Measurements from ENCODE around the gene CDK5R2. TPM values are rescaled to one million over a fixed set of nuclear protein-coding genes. Genes with fewer than 3 reads are reported as not detected.

Gene CDK5R2
- polyA plus RNA-seq, 1 donor (not counting 4 experiments of a cell fraction or from before 2014, with no cell fraction given): not detected

DNA sequence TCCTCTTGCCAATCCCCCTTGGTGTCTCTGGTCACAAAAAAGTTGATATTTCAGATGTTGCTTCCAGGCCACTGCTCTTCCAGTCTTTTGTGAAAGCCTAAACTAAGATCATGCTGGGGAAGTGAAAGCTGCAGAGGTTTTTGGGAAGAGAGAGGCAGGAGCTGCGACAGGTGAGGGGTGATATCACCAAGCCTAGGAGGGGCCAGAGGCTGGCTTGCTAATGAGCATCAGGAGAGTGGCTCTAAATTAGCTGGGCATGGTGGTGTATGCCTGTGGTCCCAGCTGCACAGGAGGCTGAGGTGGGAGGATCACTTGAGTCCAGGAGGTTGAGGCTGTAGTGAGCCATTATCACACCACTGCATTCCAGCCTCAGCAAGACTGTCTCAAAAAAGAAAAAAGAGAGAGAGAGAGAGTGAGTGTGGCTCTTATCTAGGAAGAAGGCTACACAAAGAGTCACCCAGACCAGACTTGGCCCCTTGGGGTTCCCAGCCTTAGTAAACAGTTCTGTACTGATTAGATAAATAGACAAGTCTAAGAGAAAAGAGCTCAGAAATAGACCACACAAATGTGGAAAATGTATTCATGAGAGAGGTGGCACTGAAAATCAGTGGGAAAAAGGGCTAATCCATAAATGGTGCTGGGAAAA lies 14.6 kb upstream of the CDK5R2 start:
- H3K4me2 ChIP-seq (ENCODE audit: control insufficient read depth, extremely low read depth, insufficient read depth, low read depth, low read length): no peak overlapping the region
- no peaks in the 10 kb centered on the region for H3K4me1 ChIP-seq (ENCODE audit: control insufficient read depth, extremely low read depth, insufficient read depth, low read length)
- H3K36me3 ChIP-seq (ENCODE audit: control insufficient read depth in 2 of 2, extremely low read depth in 1 of 2, insufficient read depth in 2 of 2, low read length in 2 of 2): no peaks in the 10 kb centered on the region
- DNase-seq (ENCODE audit: low read depth, low spot score) (no peak), FAIRE-seq (no peak)
- H3K27ac ChIP-seq (ENCODE audit: control insufficient read depth, insufficient read depth, low read length): no peak overlapping the region
- H4K20me1 ChIP-seq (ENCODE audit: control insufficient read depth, extremely low read depth, insufficient read depth, low read length): no peaks in the 10 kb centered on the region
- no peak overlapping the region for H2AFZ ChIP-seq (ENCODE audit: control insufficient read depth, low read length)
- H3K79me2 ChIP-seq (ENCODE audit: control insufficient read depth, insufficient read depth, low read length): no peaks in the 10 kb centered on the region
- no peak for TF ChIP-seq EZH2 (IDR thresholded peaks at IDR 0.05; ENCODE audit: low read length)
- TF ChIP-seq, protein P1, sequence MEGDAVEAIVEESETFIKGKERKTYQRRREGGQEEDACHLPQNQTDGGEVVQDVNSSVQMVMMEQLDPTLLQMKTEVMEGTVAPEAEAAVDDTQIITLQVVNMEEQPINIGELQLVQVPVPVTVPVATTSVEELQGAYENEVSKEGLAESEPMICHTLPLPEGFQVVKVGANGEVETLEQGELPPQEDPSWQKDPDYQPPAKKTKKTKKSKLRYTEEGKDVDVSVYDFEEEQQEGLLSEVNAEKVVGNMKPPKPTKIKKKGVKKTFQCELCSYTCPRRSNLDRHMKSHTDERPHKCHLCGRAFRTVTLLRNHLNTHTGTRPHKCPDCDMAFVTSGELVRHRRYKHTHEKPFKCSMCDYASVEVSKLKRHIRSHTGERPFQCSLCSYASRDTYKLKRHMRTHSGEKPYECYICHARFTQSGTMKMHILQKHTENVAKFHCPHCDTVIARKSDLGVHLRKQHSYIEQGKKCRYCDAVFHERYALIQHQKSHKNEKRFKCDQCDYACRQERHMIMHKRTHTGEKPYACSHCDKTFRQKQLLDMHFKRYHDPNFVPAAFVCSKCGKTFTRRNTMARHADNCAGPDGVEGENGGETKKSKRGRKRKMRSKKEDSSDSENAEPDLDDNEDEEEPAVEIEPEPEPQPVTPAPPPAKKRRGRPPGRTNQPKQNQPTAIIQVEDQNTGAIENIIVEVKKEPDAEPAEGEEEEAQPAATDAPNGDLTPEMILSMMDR (optimal IDR thresholded peaks at IDR 0.05 in 1 of 3, IDR thresholded peaks at IDR 0.05 in 1 of 3, conservative IDR thresholded peaks at IDR 0.05 in 1 of 3; ENCODE audit: extremely low read depth in 1 of 3, insufficient read depth in 2 of 3, low read length in 3 of 3): no peak
- no peak overlapping the region for H3K9ac ChIP-seq (ENCODE audit: control insufficient read depth, extremely low read depth, insufficient read depth, low read length)
- H3K9me1 ChIP-seq (ENCODE audit: control insufficient read depth, extremely low read depth, insufficient read depth, low read length): no peaks in the 10 kb centered on the region
- H3K4me3 ChIP-seq (ENCODE audit: control insufficient read depth in 2 of 3, extremely low read depth in 1 of 3, insufficient read depth in 2 of 3, low read depth in 1 of 3, low read length in 3 of 3): no peak overlapping the region
- peaks cover 16% of the 10 kb centered on the region for H3K27me3 ChIP-seq (ENCODE audit: control insufficient read depth, extremely low read depth, insufficient read depth, low read length)
- dilution Hi-C loops (cut with MboI; ENCODE audit: extremely low pct_ligation_motif_present, low sequenced_read_pairs): no loop called here
- H3K9me3 ChIP-seq (ENCODE audit: control insufficient read depth, low read depth, low read length): no peaks in the 10 kb centered on the region

DNA sequence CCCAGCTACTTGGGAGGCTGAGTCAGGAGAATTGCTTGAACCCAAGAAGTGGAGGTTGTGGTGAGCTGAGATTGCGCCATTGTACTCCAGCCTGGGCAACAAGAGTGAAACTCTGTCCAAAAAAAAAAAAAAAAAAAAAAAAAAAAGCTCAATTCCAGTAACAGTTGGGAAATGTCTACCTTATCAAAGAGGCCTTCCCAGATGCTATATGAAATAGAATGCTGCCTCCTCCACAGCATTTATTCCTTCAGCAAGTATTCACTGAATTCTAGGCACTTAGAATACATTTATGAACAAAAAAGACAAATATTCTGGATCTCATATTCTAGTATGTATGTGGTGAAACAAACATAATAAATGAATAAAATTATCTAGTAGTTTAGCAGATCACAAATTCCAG lies 12.8 kb upstream of the CDK5R2 start:
- H3K79me2 ChIP-seq (ENCODE audit: control insufficient read depth, insufficient read depth, low read length): no peaks in the 10 kb centered on the region
- dilution Hi-C loops (cut with MboI; ENCODE audit: extremely low pct_ligation_motif_present, low sequenced_read_pairs): no loop called here
- no peaks in the 10 kb centered on the region for H4K20me1 ChIP-seq (ENCODE audit: control insufficient read depth, extremely low read depth, insufficient read depth, low read length)
- H3K4me1 ChIP-seq (ENCODE audit: control insufficient read depth, extremely low read depth, insufficient read depth, low read length): no peaks in the 10 kb centered on the region
- no peaks in the 10 kb centered on the region for H3K9me1 ChIP-seq (ENCODE audit: control insufficient read depth, extremely low read depth, insufficient read depth, low read length)
- H2AFZ ChIP-seq (ENCODE audit: control insufficient read depth, low read length): no peak overlapping the region
- DNase-seq (ENCODE audit: low read depth, low spot score) (no peak), FAIRE-seq (no peak)
- no peaks in the 10 kb centered on the region for H3K36me3 ChIP-seq (ENCODE audit: control insufficient read depth in 2 of 2, extremely low read depth in 1 of 2, insufficient read depth in 2 of 2, low read length in 2 of 2)
- H3K9ac ChIP-seq (ENCODE audit: control insufficient read depth, extremely low read depth, insufficient read depth, low read length): no peak overlapping the region
- H3K4me3 ChIP-seq (ENCODE audit: control insufficient read depth in 2 of 3, extremely low read depth in 1 of 3, insufficient read depth in 2 of 3, low read depth in 1 of 3, low read length in 3 of 3): no peak overlapping the region
- no peak overlapping the region for H3K27ac ChIP-seq (ENCODE audit: control insufficient read depth, insufficient read depth, low read length)
- no peak overlapping the region for H3K4me2 ChIP-seq (ENCODE audit: control insufficient read depth, extremely low read depth, insufficient read depth, low read depth, low read length)
- TF ChIP-seq EZH2 (IDR thresholded peaks at IDR 0.05; ENCODE audit: low read length): no peak
- TF ChIP-seq, protein P1 (optimal IDR thresholded peaks at IDR 0.05 in 1 of 3, IDR thresholded peaks at IDR 0.05 in 1 of 3, conservative IDR thresholded peaks at IDR 0.05 in 1 of 3; ENCODE audit: extremely low read depth in 1 of 3, insufficient read depth in 2 of 3, low read length in 3 of 3): no peak
- H3K9me3 ChIP-seq (ENCODE audit: control insufficient read depth, low read depth, low read length): no peaks in the 10 kb centered on the region
- peaks cover 19% of the 10 kb centered on the region for H3K27me3 ChIP-seq (ENCODE audit: control insufficient read depth, extremely low read depth, insufficient read depth, low read length)
